GM19351 (cell line): Measurements from ENCODE around the gene SIN3B.

Source experiments
- ATAC-seq: cut with Tn5 transposase; IDR thresholded peaks from one replicate; pipeline ENCODE4 v1.9.1; 2021; ENCODE audit warnings: mild to moderate bottlenecking, moderate library complexity; ENCODE audit not compliant: unreplicated experiment

SIN3B gene

GRCh38 chr19:16887353-16888265 lies 58.4 kb downstream of the SIN3B start:
- ATAC-seq: no peak

- ATAC-seq: no peak
Observed at GRCh38 chr19:16888629-16889365, 59.6 kb downstream of the SIN3B start, which contains the start of gene F2RL3. TSS of gene F2RL3 (plus strand) at chr19:16888999. CDS start at chr19:16889190, 191 bp downstream.

GRCh38 chr19:16889366-16889882 lies 60.2 kb downstream of the SIN3B start:
- no peak for ATAC-seq

DNA sequence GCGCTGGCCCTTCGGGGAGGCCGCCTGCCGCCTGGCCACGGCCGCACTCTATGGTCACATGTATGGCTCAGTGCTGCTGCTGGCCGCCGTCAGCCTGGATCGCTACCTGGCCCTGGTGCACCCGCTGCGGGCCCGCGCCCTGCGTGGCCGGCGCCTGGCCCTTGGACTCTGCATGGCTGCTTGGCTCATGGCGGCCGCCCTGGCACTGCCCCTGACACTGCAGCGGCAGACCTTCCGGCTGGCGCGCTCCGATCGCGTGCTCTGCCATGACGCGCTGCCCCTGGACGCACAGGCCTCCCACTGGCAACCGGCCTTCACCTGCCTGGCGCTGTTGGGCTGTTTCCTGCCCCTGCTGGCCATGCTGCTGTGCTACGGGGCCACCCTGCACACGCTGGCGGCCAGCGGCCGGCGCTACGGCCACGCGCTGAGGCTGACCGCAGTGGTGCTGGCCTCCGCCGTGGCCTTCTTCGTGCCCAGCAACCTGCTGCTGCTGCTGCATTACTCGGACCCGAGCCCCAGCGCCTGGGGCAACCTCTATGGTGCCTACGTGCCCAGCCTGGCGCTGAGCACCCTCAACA lies 60.8 kb downstream of the SIN3B start:
- no peak for ATAC-seq

- ATAC-seq: no peak
Observed at GRCh38 chr19:16890461-16891184, 61.4 kb downstream of the SIN3B start.

DNA sequence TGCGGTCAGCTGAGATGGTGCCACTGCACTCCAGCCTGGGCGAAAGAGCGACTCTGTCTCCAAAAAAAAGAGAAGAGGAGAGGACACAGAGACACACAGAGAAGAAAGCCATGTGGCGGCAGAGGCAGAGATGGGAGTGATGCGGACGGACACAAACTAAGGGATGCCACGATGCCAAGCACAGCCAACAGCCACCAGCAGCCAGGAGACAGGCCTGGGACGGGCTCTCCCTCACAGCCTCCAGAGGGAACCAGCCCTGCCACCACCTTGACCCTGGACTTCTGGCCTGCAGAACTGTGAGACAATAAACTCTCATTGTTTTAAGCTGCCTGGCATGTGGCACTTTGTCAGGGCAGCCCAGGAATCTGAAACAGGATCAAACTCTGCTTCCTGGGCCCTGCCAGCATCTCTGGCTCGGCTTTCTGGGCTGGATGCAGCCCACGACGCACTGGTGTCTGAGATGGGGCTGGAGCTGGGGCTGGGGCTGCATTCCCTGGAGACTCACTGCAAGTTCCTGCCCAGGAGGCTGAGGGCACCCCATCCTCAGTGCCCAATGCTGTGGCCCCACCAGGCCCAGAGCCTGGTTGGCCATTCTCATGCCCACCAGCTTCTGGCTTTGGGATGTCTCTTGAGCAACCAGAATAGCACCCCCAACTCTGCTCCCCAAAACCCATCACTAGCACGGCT lies 62.6 kb downstream of the SIN3B start:
- ATAC-seq: no peak

- ATAC-seq: no peak
Observed at GRCh38 chr19:16892436-16892835, 63.2 kb downstream of the SIN3B start.

DNA sequence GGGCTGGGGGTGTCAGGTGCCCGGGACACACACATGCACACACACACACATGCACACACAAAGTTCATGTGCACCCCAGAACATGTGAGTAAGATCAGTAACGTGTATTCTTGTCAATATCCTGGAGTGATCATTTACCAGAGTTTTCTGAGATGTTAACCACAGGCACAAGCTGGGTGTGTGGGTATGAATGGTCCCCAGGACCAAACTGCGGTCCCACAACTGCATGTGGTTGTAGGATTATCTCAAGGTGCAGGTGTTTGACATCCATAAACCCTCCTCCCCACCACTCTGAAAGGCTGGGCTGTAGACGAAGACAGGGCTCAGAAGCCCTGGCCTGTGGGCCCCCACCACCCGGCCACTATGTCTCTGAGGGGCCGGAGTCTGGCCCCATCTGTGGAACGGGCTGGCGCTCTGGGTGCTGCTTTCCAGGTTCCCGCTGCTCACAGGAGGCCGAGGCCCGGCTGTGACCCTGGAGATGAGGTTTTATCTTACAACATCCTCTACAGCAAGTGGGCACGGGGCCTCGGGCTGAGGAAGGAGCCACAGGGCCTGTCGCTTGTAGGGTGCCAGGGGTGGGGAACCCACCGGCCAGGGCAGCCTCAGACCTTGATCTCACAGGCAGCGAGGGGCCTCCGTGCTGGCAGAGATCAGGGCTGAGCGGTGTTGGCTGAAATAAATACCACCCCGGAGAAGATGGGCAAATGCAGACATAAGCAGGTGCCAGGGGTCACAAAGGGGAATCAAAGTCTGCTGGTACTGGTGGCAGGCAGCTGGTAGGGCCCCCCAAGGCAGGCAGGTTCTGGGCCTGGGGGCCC lies 63.9 kb downstream of the SIN3B start:
- ATAC-seq: no peak

DNA sequence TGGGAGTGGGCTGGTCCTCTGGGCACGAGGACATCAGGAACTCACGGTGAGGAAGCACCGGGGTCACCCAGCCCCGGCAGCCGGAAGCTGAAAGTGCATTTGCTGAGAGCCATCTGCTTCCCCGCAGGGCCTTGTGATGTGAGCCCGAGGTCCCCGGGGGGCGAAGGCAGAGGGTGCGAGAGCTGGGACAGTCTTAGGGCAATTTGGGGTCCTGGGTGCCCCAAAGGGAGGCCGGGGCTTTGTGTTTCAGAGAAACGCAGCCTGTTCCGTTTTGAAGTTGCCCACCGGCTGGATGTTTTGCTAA lies 64.4 kb downstream of the SIN3B start:
- no peak for ATAC-seq

- no peak for ATAC-seq
Observed at GRCh38 chr19:16894080-16894479, 64.9 kb downstream of the SIN3B start.

DNA sequence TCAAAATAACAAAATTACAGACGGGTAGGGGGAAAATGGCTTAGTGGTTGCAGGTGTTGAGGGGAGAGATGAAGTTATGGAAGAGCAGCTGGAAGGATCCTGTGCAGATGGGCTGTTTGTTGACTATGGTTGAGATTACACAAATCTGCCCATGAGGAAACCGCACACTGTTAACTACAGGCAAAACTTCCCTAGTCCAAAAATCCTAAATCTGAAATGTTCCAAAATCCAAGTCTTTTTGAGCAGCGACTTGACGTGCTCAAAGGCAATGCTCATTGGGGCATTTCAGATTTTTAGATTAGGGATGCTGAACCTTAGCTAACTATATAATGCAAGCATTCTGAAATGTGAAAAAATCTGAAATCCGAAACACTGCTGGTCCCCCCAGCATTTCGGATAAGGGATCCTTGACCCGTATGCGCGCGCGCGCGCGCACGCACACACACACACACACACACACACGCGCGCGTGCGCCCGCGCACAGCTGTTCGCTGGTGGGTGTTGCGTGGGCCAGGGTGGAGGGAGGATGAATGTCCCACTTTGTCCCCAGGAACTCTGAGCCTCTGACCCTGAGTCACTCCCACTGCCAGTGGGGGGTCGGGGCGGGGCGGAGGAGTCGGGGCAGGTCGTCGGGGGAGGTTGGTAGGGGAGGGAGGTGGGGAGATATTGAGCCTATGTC lies 66.4 kb downstream of the SIN3B start:
- ATAC-seq: no peak

GRCh38 chr19:16896146-16897028 lies 67.2 kb downstream of the SIN3B start:
- peak; percentile 31 for ATAC-seq

GRCh38 chr19:16897029-16897855 lies 68.0 kb downstream of the SIN3B start:
- peak; percentile 50 for ATAC-seq

- ATAC-seq: no peak
Observed at GRCh38 chr19:16897856-16898161, 68.6 kb downstream of the SIN3B start.

DNA sequence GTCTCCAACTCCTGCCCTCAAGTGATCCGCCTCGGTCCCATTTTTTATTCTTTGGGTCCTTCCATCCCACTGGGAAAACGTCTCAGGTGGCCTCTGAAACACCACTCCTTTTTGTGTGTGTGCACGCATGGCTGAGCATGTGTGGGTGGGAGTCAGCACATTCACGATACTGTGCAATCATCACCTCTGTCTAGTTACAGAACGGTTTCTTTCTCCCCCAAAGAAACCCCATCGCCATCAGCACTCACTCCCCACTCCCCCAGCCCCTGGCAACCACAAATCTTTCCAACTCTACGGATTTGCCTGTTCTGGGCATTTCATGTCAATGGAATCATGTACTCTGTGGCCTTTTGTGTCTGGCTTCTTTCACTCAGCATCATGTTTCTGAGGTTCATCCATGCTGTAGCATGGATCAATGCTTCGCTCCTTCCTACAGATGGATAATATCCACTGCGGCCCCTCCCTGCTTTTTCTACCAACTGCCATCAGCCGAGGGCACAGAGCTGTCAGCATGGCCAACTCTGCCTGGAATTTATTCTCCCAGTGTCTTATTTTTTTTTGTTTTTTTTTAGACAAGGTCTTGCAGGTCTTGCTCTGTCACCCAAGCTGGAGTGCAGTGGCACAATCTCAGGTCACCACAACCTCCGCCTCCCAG lies 69.3 kb downstream of the SIN3B start:
- ATAC-seq: no peak

DNA sequence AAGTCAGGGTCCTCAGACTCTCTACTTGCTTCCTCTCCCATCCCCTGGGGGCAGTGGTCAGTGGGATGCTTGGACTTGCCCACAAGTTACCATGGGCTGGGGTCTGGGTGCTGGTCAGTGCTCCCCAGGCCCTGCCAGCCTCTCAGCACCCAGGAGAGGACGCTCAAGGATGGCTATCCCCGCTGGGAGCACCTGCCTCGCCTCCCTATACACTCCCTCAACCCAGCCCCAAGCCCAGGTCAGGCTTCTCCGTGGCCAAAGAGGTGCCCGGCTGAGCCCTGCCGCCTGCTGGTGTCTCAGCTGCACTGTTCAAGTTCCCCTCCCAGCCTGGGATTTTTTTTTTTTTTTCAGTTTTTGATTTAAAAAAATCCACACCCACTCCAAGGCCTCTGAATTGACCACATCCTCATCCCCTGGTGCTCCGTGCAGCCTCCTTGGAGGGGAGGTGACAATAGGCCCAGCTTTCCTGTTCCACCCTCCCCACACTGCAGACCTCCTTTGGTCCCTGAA lies 70.4 kb downstream of the SIN3B start:
- ATAC-seq: no peak
